Measurements from ENCODE around the gene FCER1G.

The FCER1G gene

GRCh38 chr1:161225178-161225533 lies 10.1 kb downstream of the FCER1G start:
- no peak for DNase-seq (ENCODE audit: low read depth in 2 of 2)
- H3K4me3 ChIP-seq (replicated peaks in 1 of 2; ENCODE audit: low read depth in 2 of 2, low read length in 2 of 2), result no peak overlapping the region
- TF ChIP-seq, protein P1, sequence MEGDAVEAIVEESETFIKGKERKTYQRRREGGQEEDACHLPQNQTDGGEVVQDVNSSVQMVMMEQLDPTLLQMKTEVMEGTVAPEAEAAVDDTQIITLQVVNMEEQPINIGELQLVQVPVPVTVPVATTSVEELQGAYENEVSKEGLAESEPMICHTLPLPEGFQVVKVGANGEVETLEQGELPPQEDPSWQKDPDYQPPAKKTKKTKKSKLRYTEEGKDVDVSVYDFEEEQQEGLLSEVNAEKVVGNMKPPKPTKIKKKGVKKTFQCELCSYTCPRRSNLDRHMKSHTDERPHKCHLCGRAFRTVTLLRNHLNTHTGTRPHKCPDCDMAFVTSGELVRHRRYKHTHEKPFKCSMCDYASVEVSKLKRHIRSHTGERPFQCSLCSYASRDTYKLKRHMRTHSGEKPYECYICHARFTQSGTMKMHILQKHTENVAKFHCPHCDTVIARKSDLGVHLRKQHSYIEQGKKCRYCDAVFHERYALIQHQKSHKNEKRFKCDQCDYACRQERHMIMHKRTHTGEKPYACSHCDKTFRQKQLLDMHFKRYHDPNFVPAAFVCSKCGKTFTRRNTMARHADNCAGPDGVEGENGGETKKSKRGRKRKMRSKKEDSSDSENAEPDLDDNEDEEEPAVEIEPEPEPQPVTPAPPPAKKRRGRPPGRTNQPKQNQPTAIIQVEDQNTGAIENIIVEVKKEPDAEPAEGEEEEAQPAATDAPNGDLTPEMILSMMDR (IDR thresholded peaks at IDR 0.05; ENCODE audit: low read depth, low read length), result no peak

DNA sequence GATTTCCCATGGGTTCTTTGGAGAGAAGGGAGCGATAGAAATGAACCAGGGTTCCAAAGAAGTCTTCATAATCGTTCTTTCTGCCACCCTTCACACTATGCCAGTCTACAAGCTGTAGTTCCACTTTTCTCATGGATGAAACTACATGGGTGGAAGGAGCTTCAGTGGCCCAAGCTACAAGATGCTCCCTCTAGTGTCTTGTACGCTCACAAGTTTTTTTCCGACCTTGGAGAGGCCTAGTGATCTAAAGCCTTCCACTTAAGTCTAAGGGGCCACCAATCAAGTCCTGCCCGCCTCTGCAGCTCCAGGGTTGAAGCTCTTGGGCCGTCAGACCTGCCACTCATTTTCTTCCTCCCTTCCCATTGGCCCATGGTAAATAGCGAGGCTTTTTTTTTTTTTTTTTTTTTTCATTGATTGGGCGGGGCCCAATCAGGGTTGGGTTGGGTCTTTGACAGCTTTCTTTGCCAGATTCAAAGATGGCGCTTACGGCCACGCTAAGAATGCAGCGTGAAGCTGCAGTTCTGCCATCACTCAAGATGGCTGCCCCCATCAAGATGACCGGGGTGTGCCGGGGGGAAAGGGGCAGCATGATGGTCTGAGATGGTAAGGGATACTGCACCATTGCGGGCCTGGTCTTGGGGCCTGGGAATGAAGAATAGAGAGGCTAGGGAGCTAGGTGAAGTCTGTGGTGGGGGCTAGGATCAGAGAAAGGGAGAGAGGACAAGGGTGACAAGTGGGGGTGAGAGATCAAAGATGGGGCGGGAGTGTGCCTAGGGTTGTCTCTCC lies 10.6 kb downstream of the FCER1G start, which contains the start of gene TOMM40L:
Gene TOMM40L, plus strand, starts transcription at position 527 of the 786 bp plus-strand sequence. CDS start 430 bp downstream, outside the sequence.
- peak; percentile 100 for DNase-seq (ENCODE audit: low read depth in 2 of 2)
- TF ChIP-seq, protein P1 (IDR thresholded peaks at IDR 0.05; ENCODE audit: low read depth, low read length), result peak; percentile 76
- peak within 1 kb of the TSS; percentile 94 to 95 for H3K4me3 ChIP-seq (replicated peaks in 1 of 2; ENCODE audit: low read depth in 2 of 2, low read length in 2 of 2)

- H3K4me3 ChIP-seq (replicated peaks in 1 of 2; ENCODE audit: low read depth in 2 of 2, low read length in 2 of 2), result peak overlapping the region; percentile 94 to 95
- TF ChIP-seq, protein P1 (IDR thresholded peaks at IDR 0.05; ENCODE audit: low read depth, low read length), result no peak
- DNase-seq (ENCODE audit: low read depth in 2 of 2), result no peak
Observed at GRCh38 chr1:161226320-161226711, 11.2 kb downstream of the FCER1G start.

DNA sequence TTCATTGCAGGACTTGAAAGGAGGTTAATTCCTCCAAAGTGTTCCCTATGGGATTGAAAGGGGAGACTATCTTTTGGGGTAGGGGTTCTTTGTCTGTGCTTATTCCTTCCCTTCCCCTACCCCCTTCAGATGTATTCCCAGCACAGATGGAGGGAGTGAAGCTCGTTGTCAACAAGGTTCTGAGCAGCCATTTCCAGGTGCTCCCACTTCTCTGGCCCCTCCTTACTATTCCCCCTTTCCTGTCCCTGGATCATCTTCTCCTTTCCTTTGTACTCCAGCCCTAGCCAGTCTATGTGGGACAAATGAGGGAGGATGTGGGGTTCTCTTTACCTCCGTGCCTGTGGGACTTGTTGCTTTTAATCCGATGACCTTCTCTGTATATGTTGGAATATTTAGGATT lies 11.7 kb downstream of the FCER1G start:
- DNase-seq (ENCODE audit: low read depth in 2 of 2), result no peak
- TF ChIP-seq, protein P1 (IDR thresholded peaks at IDR 0.05; ENCODE audit: low read depth, low read length), result no peak
- peak overlapping the region; percentile 94 to 95 for H3K4me3 ChIP-seq (replicated peaks in 1 of 2; ENCODE audit: low read depth in 2 of 2, low read length in 2 of 2)

DNA sequence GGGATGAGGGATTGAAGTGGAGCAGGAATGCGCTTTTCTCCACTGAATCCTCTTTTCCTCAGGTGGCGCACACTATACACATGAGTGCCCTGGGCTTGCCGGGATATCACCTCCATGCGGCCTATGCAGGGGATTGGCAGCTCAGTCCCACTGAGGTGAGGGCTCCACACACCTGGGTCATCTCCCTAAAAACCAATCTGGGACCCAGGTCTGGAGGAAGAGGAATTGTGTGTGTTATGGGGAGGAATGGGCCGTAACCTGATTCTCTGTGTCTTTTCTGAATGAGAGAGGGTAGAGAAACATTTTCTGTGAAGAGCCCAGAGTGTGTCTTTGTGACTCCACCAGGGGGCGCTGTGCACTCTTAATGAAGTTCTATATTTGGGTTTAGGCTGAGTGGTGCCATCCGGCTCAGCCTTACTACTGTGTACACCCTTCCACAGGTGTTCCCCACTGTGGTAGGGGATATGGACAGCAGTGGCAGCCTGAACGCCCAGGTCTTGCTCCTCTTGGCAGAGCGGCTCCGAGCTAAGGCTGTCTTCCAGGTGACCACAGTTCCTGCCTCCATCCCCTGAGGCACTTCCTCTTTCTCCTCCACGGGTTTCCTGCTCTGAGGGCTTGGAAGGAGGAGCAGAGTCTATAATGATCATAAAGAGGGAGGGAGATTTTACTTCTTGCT lies 12.2 kb downstream of the FCER1G start:
- peak; percentile 85 for DNase-seq (ENCODE audit: low read depth in 2 of 2)
- peak overlapping the region in 1 of 2 donors; percentile 95 for H3K4me3 ChIP-seq (replicated peaks in 1 of 2; ENCODE audit: low read depth in 2 of 2, low read length in 2 of 2)
- TF ChIP-seq, protein P1 (IDR thresholded peaks at IDR 0.05; ENCODE audit: low read depth, low read length), result peak; percentile 73

GRCh38 chr1:161228032-161228431 lies 12.9 kb downstream of the FCER1G start:
- H3K4me3 ChIP-seq (replicated peaks in 1 of 2; ENCODE audit: low read depth in 2 of 2, low read length in 2 of 2), result no peak overlapping the region
- TF ChIP-seq, protein P1 (IDR thresholded peaks at IDR 0.05; ENCODE audit: low read depth, low read length), result no peak
- no peak for DNase-seq (ENCODE audit: low read depth in 2 of 2)
